Astrocyte (in vitro differentiated cells and primary cell): ENCODE measurements around the gene PDHA1.

ENCODE experiments used
- CTCF ChIP-seq: IDR thresholded peaks from 2 replicates; pipeline ENCODE4 v1.5.1; 2011; ENCODE audit warnings: low read depth, mild to moderate bottlenecking, inconsistent platforms, low read length, moderate library complexity; ENCODE audit not compliant: insufficient read depth
- EZH2 ChIP-seq: IDR thresholded peaks from 2 replicates; pipeline ENCODE4 v1.6.1; 2012; ENCODE audit warnings: mild to moderate bottlenecking, low read length, inconsistent platforms; ENCODE audit not compliant: insufficient read depth

GRCh38 chrX:19344661-19345060 lies 934 bp downstream of the PDHA1 start:
- TF ChIP-seq CTCF (no peak), EZH2 (no peak)
